Right renal pelvis (tissue), 4 donors: ENCODE measurements around the gene SBNO1. TPM values are rescaled to one million over a fixed set of nuclear protein-coding genes. Genes with fewer than 3 reads are reported as not detected.

Experiments
- DNase-seq, 4 donors: peaks; one replicate each; pipeline ENCODE4 v3.0.0-alpha.2; 2013; ENCODE audit warnings: low read depth in 4 of 4, low spot score in 3 of 4, missing footprints in 1 of 4
- polyA plus RNA-seq, 4 donors: library from polyadenylated mRNA; unstranded; fragments of 120-200 nt; gene quantifications; one replicate each; pipeline ENCODE4 v1.2.1, GENCODE V29; 2013; ENCODE audit not compliant: insufficient read length in 4 of 4

The SBNO1 gene
- polyA plus RNA-seq, 4 donors = 23.4 to 31.8 (median 29.6) TPM

DNA sequence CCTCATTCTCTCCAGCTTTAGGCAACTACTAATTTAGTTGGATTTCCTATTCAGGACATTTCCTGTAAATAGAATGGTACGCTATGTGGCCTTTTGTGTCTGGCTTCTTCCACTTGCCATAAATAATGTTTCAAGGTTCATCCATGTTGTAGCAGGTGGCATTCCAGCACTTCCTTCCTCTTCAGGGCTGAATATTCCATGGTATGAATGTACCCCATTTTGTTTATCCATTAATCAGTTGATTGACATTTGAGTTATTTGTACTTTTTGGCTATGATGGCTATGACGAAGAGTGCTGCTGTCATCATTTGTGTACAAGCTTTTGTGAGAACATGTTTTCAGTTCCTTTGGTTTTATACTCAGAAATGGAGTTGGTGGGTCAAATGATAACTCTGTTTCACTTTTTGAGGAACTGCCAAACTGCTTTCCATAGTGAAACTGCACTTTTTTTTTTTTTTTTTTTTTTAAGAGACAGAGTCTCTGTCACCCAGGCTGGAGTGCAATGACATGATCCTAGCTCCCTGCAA, 86.5 kb downstream of the SBNO1 start:
- DNase-seq = no peak

DNA sequence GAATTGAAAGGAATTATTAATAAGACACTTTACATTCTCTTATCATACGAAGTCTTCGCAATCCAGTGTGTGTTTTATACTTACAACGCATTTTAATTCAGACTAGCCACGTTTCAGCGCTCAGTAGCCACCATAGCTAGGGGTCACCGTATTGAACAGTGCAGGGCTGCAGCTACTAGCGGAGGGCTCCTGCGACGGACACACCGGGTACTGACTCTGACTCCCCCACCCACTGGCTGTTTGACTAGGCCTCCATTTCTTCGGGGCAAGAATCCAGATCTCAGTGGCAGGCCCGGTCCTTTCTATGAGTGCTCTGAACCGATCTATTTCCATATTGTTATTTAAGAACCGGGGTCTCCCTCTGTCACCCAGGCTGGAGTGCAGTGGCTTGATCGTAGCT, 91.5 kb downstream of the SBNO1 start:
- no peak for DNase-seq

DNA sequence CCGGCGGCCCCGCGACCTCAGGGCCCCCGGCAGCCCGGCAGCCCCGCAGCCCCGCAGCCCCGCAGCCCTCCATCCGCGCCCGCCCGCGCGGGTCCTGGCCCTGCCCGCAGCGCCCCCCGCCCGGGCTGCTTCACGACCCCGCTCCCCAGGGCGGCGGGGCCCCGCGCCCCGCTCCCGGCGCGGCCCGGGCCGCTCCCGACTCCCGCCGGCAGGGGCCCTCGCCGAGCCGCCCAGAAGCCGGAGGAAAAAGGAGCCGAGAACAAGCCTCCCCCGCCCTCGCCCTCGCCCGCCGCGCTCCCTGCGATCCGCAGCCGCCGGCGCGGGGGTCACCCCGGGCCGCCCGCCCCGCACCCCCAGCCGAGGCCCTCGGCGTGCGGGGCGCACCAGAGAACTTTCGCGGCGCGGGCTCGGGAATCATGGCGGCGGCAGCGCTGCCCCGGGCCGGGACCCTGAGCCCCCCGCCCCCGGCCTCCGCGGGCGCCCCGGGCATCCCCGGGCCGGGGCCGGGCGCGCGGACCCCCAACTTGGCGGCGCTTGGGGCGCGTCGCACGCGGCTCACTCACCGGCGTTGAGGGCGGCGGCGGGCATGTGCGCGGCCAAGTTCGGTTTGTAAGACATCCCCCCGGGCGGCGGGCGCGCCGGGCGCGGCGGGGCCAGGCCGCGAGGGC, 93.5 kb downstream of the SBNO1 start:
- DNase-seq = no peak

DNA sequence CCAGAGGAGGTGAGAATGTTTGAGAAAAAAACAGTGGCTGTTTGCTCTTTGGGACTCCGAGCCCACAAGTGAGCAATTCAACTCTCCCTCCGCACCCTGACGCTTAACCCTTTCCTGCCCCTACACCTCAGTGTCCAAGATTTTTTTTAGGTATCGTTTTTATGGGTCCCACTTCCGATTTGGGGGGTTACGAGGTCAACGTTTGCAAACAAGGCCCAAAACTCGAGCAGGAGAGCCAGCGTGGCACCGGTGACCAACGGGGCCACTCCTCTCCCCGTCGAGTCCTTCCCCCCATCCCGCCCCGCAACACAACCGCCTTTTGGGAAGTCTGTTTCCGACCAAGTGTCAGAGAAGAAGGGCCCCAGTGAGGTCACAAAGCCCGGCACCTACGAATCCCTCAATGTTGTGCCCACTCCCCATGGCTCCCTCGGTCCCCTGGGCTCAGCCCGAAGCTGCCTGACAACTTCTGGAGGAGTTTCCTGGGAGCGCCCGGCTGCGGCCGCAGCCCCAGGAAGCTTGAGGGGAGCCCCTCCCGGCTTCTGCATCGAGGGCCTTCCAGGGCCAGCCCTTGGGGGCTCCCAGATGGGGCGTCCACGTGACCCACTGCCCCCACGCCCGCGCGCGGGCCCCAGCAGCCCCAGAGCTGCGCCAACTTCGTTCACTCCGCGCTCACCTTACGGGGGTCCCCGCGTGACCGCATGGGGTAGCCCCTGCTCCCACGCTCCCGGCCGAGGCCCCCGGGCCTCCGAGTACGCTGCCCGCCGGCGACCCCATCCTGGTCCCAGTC, 94.2 kb downstream of the SBNO1 start:
- no peak for DNase-seq

DNA sequence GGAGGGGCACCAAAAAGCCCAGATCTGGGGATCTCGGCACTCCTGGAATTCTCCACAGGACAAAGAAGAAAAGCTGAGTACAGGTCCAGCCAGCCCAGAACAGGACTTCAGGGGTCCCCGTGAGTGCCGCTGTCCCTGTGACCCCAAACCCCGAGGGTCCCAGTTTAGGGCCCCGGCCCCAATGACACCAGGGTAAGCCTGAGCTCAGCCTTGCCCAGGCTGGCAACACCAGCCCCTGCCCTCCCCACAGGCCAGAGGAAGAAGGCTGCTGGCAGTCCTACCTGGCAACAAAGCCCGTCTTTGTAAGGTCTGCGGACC, 94.8 kb downstream of the SBNO1 start:
- DNase-seq = no peak

DNA sequence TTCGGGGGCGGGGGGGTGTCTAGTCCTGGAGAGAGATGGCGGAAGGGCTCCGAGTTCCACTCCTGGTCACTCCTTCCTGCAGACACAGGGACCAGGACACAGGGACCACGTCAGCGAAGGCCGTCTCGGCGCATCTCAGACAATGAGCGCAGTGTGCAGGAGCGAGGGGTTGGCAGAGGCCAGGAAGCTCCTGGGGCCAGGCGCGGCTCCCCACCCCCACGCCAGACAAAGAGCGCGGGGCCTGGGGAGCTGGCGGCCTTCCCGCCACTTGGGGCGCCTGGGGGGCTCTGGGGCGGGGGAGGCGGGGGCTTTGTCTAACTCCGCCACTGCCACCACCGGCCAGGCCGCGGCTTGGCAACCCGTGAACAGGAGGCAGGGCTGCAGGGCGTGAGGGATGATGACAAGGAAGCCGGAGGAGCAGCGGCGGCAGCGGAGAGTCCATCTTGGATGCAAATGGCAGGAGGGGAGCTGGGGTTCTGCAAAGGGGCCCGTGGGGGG, 95.2 kb downstream of the SBNO1 start:
- DNase-seq = no peak

DNA sequence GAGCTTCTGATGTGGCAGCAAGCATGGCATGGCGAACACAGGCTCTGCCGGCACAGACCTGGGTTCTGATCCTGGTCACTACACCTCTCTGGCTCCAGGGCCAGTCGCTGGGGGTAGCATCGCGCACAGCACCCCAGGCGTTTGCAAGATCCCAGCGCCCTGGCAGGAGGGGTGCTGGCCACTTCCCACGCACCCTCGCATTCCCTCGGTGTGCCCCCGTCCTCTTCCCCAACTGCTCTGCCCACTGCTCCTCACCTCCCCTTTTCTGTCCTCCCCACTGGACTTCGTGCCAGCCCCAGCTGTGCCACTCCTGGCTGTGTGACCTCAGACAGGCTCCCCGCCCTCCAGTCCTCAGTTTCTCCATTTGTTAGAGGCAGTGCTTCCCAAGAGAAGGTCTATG, 95.8 kb downstream of the SBNO1 start:
- no peak for DNase-seq

DNA sequence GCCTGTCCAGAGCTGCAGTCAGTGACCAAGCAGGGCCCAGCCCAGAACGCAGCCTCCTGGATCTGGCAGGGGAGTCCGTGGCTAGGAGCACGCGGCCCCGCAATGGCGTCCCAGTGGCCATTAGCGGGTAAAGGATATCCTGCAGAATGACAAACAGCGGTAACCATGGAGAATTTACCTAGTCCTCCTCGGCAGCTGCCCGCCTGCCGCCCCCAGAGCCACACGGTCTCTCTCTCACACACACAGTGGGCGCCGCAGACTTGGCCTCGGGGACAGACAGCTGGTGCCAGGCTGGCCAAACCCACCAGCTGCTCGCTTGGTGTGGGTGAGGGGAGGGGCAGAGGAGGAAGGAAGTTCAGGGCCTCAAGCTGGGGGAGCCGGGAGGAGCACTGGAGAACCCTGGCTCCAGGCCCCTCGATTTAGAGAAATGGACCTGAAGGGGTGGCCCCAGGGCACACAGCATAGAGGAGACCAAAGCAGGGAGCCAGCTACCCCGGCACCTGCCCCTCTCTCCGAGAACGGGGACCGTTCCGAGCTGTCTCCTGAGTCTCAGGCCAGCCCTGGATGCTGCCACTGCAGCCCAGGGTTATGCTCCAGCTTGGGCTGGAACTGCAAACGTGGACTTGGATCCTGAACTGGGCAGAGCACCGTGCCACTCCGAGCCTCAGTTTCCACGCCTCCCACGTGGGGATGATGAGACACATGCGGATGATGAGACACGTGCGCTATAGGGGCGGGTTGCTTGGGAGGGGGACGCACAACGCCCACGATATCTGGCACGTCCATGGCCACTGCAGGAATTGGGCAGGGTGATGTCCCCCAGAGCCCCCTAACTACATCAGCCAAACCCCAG, 96.4 kb downstream of the SBNO1 start:
- no peak for DNase-seq

GRCh38 chr12:123267335-123267920, 97.2 kb downstream of the SBNO1 start:
- no peak for DNase-seq

DNA sequence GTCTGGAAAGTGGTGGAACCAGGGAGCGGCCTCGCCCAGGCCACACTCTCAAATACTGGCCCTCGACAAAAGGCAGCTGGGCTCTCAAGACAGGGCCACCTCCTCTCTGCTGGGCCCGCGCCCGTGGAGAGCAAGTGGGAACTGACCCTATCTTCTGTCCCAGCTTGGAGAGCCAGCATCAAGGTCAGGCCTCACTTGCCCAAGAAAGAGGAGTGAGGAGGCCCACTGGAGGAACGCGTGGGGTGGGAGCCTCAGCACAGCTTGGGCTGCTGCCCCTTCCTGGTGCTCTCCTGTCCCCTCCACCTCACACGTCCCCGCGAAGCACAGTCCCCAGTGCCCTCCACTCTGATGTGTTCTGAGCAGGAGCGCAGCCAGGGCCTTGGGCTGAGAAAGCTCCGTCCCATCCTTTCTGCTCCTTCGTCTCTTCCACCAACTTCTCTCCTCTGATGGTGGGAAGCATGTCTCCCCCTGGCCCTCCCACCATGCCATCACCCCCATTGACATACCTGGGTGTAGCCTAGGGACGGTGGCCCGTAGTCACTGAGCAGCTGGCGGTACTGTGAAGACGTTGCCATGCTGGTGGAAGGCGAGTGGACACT, 97.9 kb downstream of the SBNO1 start:
- no peak for DNase-seq

DNA sequence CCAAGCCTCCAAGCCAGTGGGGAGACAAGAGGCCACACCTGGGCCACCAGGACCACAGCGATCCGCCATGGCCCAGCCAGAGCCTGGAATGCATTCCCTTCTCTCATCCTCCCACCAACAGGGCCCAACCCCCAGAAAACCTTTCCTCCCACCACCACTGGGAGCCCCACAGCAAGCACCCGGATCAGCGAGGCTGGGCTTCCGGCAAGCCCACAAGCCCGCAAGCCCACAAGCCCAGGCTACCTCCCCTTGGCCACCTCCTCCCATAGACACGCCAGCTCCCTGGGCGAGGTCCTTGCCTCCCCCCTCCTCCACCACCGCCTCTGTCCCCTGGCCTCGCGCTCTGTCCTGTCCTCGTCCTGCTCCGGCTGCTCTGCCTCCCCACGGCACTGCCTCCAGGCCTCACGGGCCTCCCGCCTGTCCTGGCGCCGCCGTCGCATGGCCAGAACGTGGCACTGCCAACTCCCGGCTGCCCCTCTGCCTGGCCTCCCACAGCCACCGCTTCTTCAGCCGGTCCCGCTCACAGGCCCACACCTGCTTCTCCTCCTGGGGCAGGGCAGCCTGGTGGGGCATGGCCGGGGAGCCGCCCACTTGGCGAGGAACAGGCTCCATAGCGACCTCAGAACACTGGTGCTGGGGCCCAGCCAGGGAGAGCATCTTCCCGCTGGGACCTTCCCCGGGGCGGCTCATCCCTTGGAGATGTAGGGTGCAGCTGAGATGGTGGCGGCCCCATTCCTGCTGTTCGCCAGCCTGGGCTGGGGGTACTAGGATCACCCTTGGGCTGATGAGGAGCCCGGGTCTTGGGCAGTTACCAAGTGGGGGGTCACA, 98.6 kb downstream of the SBNO1 start:
- DNase-seq = no peak

GRCh38 chr12:123264642-123265041, 100.0 kb downstream of the SBNO1 start:
- DNase-seq = no peak

GRCh38 chr12:123263196-123263817, 101.3 kb downstream of the SBNO1 start:
- no peak for DNase-seq

DNA sequence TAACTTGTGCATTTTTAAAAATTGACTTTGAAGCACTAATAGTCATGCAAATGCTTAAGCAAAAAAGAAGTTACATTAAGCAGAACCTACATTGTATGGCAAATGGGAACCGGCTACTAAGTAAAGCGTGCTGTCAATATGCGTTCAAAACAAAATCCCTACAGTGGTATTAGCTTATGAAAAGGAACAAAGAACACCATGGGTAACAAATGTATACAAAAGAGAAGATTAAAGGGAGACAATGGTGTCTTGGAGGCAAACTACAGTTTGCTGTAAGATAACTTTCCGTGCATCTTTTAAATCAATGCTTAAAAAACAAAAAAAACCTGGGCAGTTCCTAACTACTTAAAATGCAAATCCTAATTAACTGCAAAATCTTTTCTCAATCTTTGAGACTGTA, 103.5 kb downstream of the SBNO1 start:
- no peak for DNase-seq

DNA sequence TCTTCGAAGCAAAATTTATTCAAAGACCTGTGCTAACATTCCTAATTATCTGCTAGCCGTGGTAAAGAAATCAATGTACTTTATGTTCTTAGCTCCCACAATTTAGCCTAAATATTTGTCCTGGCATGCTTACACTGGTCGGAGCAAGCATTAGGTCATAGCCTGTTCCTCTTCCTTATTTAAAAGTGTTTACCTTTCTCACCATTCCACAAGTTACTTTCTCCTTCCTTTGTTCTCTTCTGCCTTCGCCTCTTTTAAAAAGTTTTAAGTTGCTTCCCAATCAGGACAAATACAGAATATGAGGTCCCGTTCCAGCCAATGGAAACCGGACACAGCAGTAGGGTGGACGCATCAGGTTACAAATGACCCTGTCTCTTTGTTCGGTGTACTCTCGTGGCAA, 104.6 kb downstream of the SBNO1 start:
- DNase-seq = no peak

DNA sequence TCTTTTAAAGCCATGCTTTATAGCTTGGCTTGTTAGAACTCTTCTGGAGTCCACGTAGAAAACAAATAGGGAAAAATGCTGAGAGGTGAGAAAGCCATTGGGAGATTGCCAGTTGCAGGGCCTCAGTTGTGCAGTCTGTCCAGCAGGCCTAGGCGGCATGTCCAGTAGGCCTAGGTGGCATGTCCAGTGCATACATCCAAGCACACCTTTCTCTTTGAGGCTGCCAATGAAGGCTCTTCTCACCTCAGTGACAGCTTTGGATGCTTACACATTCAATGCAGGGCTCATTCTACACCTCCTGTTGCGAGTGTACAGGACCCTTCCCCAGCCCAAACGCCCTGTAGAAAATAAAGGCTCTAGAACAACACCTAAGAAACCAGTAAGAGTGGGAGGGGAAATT, 106.1 kb downstream of the SBNO1 start:
- no peak for DNase-seq

- no peak for DNase-seq
Measured at GRCh38 chr12:123254853-123255446, 109.7 kb downstream of the SBNO1 start.

- no peak for DNase-seq
Measured at GRCh38 chr12:123253641-123254459, 110.8 kb downstream of the SBNO1 start.
